K562 (cell line): Measurements from ENCODE around the gene TTC33. TPM values are rescaled to one million over a fixed set of nuclear protein-coding genes. Genes with fewer than 3 reads are reported as not detected.

Source experiments
- CHD7 ChIP-seq: fragments of 200-600 bp; sonication (generic); IDR thresholded peaks from one replicate; pipeline ENCODE4 v1.6.1; 2012; ENCODE audit warnings: mild to moderate bottlenecking, low read depth, low read length, inconsistent platforms
- ELF2 ChIP-seq: fragments of 250-450 bp; sonication (Bioruptor Pico); IDR thresholded peaks from 2 replicates; pipeline ENCODE4 v1.5.0; 2021; ENCODE audit warnings: mild to moderate bottlenecking
- ETS2 ChIP-seq: IDR thresholded peaks from 2 replicates; pipeline ENCODE4 v1.6.1; 2016; ENCODE audit warnings: borderline replicate concordance, missing genetic modification characterization, mild to moderate bottlenecking, moderate library complexity, missing compliant biosample characterization; ENCODE audit not compliant: poor library complexity, severe bottlenecking
- HMBOX1 ChIP-seq: sonication (generic); IDR thresholded peaks from 2 replicates; pipeline ENCODE4 v1.6.1; 2016
- IRF9 ChIP-seq: fragments of 450-650 bp; IDR thresholded peaks from 2 replicates; pipeline ENCODE4 v1.6.1; 2016; ENCODE audit warnings: missing biosample characterization, missing genetic modification characterization
- JUND ChIP-seq, 2 experiments: IDR thresholded peaks; 2 replicates in 1 of 2; 3 replicates in 1 of 2; pipeline ENCODE4 v1.6.1; 2011; ENCODE audit warnings: borderline replicate concordance in 2 of 2, low read depth in 2 of 2, low read length in 2 of 2, improper control_type of control experiment in 1 of 2, missing biosample characterization in 1 of 2, missing genetic modification characterization in 1 of 2, missing genetic modification reagents in 1 of 2
- KDM5B ChIP-seq: fragments of 200-600 bp; sonication (generic); IDR thresholded peaks from 2 replicates; pipeline ENCODE4 v1.6.1; 2012; ENCODE audit warnings: low read depth, mild to moderate bottlenecking, moderate library complexity, low read length, control low read depth, inconsistent platforms; ENCODE audit not compliant: insufficient replicate concordance
- PHB2 ChIP-seq: fragments of 450-650 bp; IDR thresholded peaks from 2 replicates; pipeline ENCODE4 v1.6.1; 2017; ENCODE audit warnings: low read depth
- RUNX1 ChIP-seq: sonication (generic); IDR thresholded peaks from 2 replicates; pipeline ENCODE4 v1.6.1; 2016; ENCODE audit warnings: antibody characterized with exemption, low read depth
- SMAD1 ChIP-seq: fragments of 150-350 bp; IDR thresholded peaks from 2 replicates; pipeline ENCODE4 v1.6.1; 2014; ENCODE audit warnings: low read length, low read depth; ENCODE audit not compliant: partially characterized antibody
- STAT5A ChIP-seq: IDR thresholded peaks from 2 replicates; pipeline ENCODE4 v1.6.1; 2012; ENCODE audit warnings: low read length, inconsistent platforms, borderline replicate concordance
- USF2 ChIP-seq: sonication (generic); formaldehyde crosslinking; IDR thresholded peaks from 2 replicates; pipeline ENCODE4 v1.5.0; 2020; ENCODE audit warnings: missing genetic modification reagents
- polyA plus RNA-seq, 8 experiments: library from polyadenylated mRNA; depleted of rRNA in 4 of 8; stranded (reverse) in 5 of 8; unstranded in 3 of 8; fragments of >200 nt; fragmentation: Nextera tagmentation in 2 of 8; fragmentation: Illumina TruSeq in 1 of 8; extraction: Ambion mirVana in 2 of 8; extraction: Trizol in 1 of 8; gene quantifications; 2 replicates each; pipeline versions ENCODE4 v1.2.1 to v1.2.3, GENCODE V29; 2011 to 2014; ENCODE audit warnings: inconsistent platforms in 1 of 8, missing spikeins in 1 of 8
- total RNA-seq, 7 experiments: library from RNA; depleted of rRNA in 6 of 7; stranded (reverse); fragments of >200 nt in 6 of 7; fragmentation: Illumina TruSeq in 2 of 7; extraction: Trizol in 2 of 7; gene quantifications; 2 replicates each; pipeline versions ENCODE4 v1.2.1 to v1.2.3, GENCODE V29; 2011 to 2021; ENCODE audit warnings: low replicate concordance in 1 of 7

The TTC33 gene
- total and polyA plus RNA-seq, 9 of the 15 experiments (the other 6 are each of a cell fraction or from before 2014, with no cell fraction given) = 11.5 to 24.9 (median 21.1) TPM

- TF ChIP-seq CHD7 (no peak), SMAD1 (no peak), STAT5A (peak; percentile 84), JUND (IDR thresholded peaks at IDR 0.05; ENCODE audit: borderline replicate concordance, low read depth, low read length) (peak; percentile 78), JUND (tag; IDR thresholded peaks at IDR 0.05; ENCODE audit: borderline replicate concordance, low read depth, low read length) (peak; percentile 49; the same call in 1 of the 3 replicates), KDM5B (peak; percentile 24), IRF9 (tag) (no peak), RUNX1 (no peak), ELF2 (no peak), PHB2 (peak; percentile 61; the same call in 1 of the 2 replicates), USF2 (CRISPR knock-in tag) (no peak), ETS2 (no peak), HMBOX1 (peak; percentile 94)
These were observed 46.2 kb upstream of the TTC33 start (continued) for GRCh38 chr5:40801771-40802562.
